Peyer's patch (tissue), 4 donors: ENCODE measurements around the gene AFDN. TPM values are rescaled to one million over a fixed set of nuclear protein-coding genes. Genes with fewer than 3 reads are reported as not detected.

Experiments
- DNase-seq, 3 donors: peaks; one replicate each; pipeline ENCODE4 v3.0.0-alpha.2; 2017 to 2019
- H3K27ac ChIP-seq, 4 donors: fragments of 200-600 bp; sonication (generic); one replicate each; pipeline ENCODE4 v1.5.1; 2016 to 2019
- H3K27me3 ChIP-seq, 2 donors: fragments of 200-600 bp; sonication (generic); one replicate each; pipeline ENCODE4 v1.5.1; 2019
- H3K36me3 ChIP-seq, 3 donors: fragments of 200-600 bp; sonication (generic); one replicate each; pipeline ENCODE4 v1.5.1; 2016 to 2019
- H3K4me1 ChIP-seq, 4 donors: fragments of 200-600 bp; sonication (generic); one replicate each; pipeline ENCODE4 v1.5.1; 2016 to 2019
- H3K4me3 ChIP-seq, 4 donors: fragments of 200-600 bp; sonication (generic); 1 replicate in 3 of 4; 2 replicates in 1 of 4; pipeline ENCODE4 v1.5.1; 2016 to 2019; ENCODE audit warnings: mild to moderate bottlenecking in 1 of 4
- H3K9me3 ChIP-seq, 4 donors: fragments of 200-600 bp; sonication (generic); one replicate each; pipeline ENCODE4 v1.5.1; 2016 to 2019; ENCODE audit warnings: mild to moderate bottlenecking in 1 of 4
- POLR2A ChIP-seq, 2 donors: fragments of 450-650 bp; IDR thresholded peaks; one replicate each; pipeline ENCODE4 v1.5.1; 2017; ENCODE audit warnings: antibody characterized with exemption in 2 of 2, mild to moderate bottlenecking in 2 of 2, moderate library complexity in 2 of 2
- total RNA-seq, 4 donors: library from RNA; depleted of rRNA; stranded (reverse); fragments of >200 nt; gene quantifications; one replicate each; pipeline ENCODE4 v1.1.0, GENCODE V29; 2016
- TF ChIP-seq, protein P1 (sequence below), 6 experiments: fragments of 450-650 bp in 4 of 6; fragments of 200-600 bp in 2 of 6; sonication (generic) in 1 of 6; IDR thresholded peaks; one replicate each; pipeline ENCODE4 v1.5.1; 2017 to 2019; ENCODE audit warnings: antibody characterized with exemption in 6 of 6, mild to moderate bottlenecking in 3 of 6, moderate library complexity in 1 of 6

AFDN gene
- total RNA-seq, 4 donors from 2014 or later, result 265 to 326 (median 313) TPM

DNA sequence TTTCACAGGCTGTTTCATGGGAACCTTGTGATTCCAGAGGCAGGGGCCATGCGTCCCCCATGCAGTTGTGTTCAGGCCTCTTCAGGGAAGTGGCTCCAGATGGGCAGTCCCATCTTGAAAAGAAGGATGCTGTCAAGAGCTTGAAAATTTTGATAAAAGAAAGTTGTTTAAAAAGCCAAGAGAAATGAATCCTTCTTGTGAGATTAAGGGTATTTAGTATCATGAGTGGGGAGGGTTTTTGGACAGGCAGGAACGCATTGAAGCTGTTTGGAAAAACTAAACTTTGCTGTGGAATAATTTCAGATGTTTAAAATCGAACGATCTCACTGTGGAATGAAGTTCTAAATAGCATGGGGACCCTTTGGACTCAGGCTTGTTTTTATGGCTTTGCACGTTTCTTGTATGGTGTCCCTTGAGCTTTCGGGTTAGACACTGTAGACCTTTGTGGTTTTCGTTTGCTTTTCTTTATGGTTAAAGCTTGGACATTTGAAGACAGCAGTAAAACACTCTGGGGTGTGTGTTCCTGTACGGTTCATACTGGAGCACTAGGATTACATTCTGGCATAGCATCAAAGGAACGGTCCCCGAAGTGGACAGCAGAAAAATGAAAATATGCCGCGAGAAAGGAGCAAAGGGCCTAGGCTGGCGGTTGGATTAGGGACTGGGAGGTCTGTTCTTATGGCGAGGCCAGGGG, 188.9 kb downstream of the AFDN start:
- DNase-seq, result no peak
- Histone ChIP-seq H3K27me3 (no peaks in the 10 kb centered on the region), H3K27ac (no peak overlapping the region), H3K4me1 (no peaks in the 10 kb centered on the region), H3K36me3 (no peaks in the 10 kb centered on the region), H3K4me3 (no peak overlapping the region), H3K9me3 (peaks cover 0 to 11% (median 2%) of the 10 kb centered on the region in 4 donors)
- no peak for TF ChIP-seq POLR2A (IDR thresholded peaks at IDR 0.05)
- TF ChIP-seq, protein P1, sequence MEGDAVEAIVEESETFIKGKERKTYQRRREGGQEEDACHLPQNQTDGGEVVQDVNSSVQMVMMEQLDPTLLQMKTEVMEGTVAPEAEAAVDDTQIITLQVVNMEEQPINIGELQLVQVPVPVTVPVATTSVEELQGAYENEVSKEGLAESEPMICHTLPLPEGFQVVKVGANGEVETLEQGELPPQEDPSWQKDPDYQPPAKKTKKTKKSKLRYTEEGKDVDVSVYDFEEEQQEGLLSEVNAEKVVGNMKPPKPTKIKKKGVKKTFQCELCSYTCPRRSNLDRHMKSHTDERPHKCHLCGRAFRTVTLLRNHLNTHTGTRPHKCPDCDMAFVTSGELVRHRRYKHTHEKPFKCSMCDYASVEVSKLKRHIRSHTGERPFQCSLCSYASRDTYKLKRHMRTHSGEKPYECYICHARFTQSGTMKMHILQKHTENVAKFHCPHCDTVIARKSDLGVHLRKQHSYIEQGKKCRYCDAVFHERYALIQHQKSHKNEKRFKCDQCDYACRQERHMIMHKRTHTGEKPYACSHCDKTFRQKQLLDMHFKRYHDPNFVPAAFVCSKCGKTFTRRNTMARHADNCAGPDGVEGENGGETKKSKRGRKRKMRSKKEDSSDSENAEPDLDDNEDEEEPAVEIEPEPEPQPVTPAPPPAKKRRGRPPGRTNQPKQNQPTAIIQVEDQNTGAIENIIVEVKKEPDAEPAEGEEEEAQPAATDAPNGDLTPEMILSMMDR (IDR thresholded peaks at IDR 0.05), result no peak

DNA sequence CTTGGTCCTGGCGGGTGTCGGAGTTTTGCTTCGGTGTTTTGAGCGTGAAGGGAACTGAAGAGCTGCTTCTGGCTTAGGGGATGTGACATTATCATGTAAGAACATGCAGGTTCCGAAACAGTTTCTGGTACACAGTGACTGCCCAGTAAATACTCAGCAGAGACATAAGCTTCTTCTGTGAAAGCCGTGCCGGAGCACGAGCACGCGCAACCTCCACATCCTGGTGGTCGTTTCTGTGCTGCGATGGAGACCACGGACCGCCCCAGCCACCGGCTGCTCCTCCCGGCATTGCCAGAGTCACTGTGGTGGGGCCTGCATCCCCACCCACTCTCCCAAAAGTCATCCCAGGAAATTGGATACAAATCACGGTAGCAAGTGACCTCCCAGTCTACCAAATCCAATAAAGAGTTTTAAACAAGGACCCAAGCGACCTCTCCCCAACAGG, 189.5 kb downstream of the AFDN start:
- Histone ChIP-seq H3K27ac (peak overlapping the region in 2 of 4 donors; percentile 12 to 48), H3K4me1 (no peaks in the 10 kb centered on the region), H3K36me3 (no peaks in the 10 kb centered on the region), H3K27me3 (no peaks in the 10 kb centered on the region), H3K4me3 (no peak overlapping the region), H3K9me3 (peaks cover 0 to 6% (median 2%) of the 10 kb centered on the region in 4 donors)
- DNase-seq, result no peak
- TF ChIP-seq, protein P1 (IDR thresholded peaks at IDR 0.05), result no peak
- no peak for TF ChIP-seq POLR2A (IDR thresholded peaks at IDR 0.05)

DNA sequence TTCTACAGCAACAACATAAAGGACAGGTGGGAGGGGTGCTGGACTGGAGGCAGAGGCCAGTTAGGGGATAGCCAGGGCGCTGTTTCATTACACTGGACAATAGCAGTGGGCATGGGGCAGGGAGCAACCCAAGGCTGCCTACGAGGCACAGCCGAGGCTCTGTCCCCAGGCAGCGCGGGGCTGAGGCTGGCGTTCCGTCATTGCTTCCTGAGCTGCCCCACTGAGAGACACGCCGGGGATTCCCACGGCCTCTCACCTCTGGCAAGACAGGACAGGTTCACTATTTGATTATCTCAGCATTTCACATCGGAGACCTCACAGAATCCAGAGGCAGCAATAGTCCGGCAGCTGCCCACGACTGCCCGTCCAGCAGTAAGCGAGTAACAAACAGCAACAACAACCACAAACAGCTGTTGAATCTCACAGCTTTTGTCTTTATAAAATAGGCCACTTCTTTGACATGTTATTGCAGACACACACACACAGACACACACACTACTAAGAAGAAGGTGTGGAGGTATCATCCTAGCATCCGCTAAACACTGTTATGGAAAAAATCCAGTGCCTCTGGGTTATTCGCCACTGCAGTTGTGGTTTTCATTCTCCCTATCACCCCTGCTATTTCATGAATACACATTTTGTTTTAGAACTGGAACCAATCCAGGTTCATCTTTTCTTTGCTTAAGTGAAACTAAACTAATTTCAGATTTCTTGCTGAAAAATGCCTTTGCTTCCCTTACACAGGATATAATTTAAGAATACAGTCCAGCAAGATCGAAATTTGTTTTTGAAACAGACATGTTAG, 190.2 kb downstream of the AFDN start:
- H3K4me3 ChIP-seq, result no peak overlapping the region
- no peaks in the 10 kb centered on the region for H3K36me3 ChIP-seq
- TF ChIP-seq POLR2A (IDR thresholded peaks at IDR 0.05), result no peak
- TF ChIP-seq, protein P1 (IDR thresholded peaks at IDR 0.05), result no peak
- H3K4me1 ChIP-seq, result no peaks in the 10 kb centered on the region
- H3K27ac ChIP-seq, result peak overlapping the region in 2 of 4 donors; percentile 12 to 48
- peaks cover 0 to 4% (median 0%) of the 10 kb centered on the region in 4 donors for H3K9me3 ChIP-seq
- no peaks in the 10 kb centered on the region for H3K27me3 ChIP-seq
- DNase-seq, result no peak

DNA sequence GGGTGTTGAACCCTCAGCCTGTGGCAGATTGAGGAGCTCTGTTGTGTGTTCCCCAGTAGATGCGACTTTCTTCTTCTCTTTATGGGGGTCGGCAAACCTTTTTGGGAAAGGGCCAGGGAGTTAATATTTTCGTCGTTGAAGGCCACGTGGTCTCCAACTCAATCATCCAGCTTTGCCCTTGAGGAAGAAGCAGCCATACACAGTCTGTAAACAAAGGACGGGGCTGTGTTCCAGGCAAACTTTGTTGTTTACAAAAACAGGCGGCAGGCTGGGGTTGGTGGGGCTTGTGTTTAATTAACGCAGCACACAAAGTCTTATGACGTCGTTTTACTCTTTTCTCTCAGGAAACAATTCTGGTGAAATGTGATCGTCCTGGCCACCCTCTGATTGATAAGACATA, 190.9 kb downstream of the AFDN start:
- H3K4me1 ChIP-seq, result no peaks in the 10 kb centered on the region
- peak overlapping the region in 2 of 4 donors; percentile 3 to 48 for H3K27ac ChIP-seq
- no peak for DNase-seq
- no peak overlapping the region for H3K4me3 ChIP-seq
- H3K27me3 ChIP-seq, result no peaks in the 10 kb centered on the region
- H3K9me3 ChIP-seq, result peaks cover 0 to 2% (median 0%) of the 10 kb centered on the region in 4 donors
- no peaks in the 10 kb centered on the region for H3K36me3 ChIP-seq
- TF ChIP-seq, protein P1 (IDR thresholded peaks at IDR 0.05), result no peak
- TF ChIP-seq POLR2A (IDR thresholded peaks at IDR 0.05), result no peak

DNA sequence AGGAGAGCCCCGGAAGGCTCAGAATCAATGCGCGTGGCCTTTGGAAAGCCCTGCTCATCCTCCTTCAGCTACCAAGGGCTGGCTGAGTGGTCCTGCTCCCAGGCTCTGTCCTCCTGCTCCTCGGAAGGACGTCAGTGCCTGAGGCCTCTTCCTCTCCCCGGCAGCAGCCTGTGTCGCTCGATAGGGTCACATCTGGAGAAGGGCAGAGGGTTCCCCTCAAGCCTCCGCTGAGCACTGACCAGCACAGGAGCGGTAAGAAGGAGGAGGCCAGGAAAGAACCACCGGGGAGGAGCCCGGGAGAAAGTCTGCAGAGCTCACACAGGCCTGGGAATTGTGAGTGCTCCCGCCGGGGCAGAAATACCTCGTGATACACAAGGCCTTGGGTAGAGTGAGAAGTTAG, 192.0 kb downstream of the AFDN start:
- TF ChIP-seq POLR2A (IDR thresholded peaks at IDR 0.05), result no peak
- TF ChIP-seq, protein P1 (IDR thresholded peaks at IDR 0.05), result no peak
- no peak for DNase-seq
- H3K27ac ChIP-seq, result no peak overlapping the region

More for the DNA sequence above, 192.0 kb downstream of the AFDN start:
- Histone ChIP-seq H3K36me3 (no peaks in the 10 kb centered on the region), H3K27me3 (no peaks in the 10 kb centered on the region), H3K9me3 (no peaks in the 10 kb centered on the region), H3K4me1 (no peaks in the 10 kb centered on the region), H3K4me3 (no peak overlapping the region)
